ENCODE data around the gene USF1.

USF1 gene

DNA sequence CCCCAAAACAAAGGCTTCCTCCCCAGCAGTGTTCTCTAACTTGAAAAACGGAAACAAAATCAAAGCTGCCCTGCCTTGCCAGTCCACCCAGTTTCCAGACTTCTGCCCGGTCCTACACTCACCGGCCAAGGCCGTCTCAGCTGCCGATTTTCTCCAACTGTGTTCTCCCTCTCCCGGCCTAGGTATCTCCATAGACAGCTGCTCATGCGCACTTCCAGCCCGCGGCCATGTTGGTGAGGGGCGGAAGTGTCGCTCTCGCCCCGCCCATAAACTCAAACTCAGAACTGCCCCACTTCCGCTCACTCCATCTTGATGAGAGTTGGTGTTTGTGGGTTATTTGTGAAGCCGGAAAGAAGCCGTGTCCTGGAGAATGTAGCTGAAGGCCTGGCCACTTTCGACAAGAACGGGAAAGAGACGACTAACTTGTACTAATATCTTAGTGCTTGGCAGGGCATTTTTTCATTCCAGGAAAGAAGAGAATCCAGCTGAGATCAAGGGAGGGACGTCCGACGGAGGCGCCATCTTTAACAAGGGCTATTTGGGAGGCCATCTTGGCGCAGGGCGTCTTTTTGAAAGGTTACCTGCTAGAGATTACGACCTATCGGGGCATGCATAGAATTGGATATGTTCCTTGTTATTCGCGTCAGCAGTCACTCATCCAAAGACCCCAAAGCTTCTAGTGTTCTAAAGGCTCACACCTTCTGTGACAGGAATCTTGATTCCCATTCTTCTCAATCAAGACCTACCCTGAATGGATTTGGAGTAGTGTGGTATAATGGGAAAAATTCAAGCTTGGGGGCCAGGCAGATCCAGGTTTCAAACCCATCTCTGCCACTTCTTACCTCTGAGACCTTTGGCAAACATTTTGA, at the start of gene USF1:
TSS of gene USF1 (minus strand) at position 242 of the 869 bp plus-strand sequence. CDS start 2,702 bp downstream, outside the sequence.
- DNase-seq (ENCODE audit: low spot score): peak; percentile 96
- Histone ChIP-seq H3K4me3 (peak within 1 kb of the TSS; percentile 78), H3K27ac (peak within 1 kb of the TSS; percentile 89)
- TF ChIP-seq, protein P1, sequence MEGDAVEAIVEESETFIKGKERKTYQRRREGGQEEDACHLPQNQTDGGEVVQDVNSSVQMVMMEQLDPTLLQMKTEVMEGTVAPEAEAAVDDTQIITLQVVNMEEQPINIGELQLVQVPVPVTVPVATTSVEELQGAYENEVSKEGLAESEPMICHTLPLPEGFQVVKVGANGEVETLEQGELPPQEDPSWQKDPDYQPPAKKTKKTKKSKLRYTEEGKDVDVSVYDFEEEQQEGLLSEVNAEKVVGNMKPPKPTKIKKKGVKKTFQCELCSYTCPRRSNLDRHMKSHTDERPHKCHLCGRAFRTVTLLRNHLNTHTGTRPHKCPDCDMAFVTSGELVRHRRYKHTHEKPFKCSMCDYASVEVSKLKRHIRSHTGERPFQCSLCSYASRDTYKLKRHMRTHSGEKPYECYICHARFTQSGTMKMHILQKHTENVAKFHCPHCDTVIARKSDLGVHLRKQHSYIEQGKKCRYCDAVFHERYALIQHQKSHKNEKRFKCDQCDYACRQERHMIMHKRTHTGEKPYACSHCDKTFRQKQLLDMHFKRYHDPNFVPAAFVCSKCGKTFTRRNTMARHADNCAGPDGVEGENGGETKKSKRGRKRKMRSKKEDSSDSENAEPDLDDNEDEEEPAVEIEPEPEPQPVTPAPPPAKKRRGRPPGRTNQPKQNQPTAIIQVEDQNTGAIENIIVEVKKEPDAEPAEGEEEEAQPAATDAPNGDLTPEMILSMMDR (IDR thresholded peaks at IDR 0.05): no peak

DNA sequence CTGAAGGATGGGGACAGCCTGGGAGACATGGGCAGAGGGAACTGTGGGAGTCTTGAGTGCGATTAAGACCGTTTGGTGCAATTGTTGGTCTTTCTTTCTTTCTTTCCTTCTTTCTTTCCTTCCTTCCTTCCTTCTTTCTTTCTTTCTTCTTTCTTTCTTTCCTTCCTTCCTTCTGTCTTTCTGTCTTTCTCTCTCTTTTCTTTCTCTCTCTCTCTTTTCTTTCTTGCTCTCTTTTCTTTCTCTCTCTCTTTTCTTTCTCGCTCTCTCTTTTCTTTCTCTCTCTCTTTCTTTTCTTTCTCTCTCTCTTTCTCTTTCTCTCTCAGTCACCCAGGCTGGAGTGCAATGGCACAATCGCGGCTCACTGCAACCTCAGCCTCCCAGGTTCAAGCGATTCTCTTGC, 49.5 kb upstream of the USF1 start:
- Histone ChIP-seq H3K4me3 (no peak overlapping the region), H3K27ac (no peak overlapping the region)
- TF ChIP-seq, protein P1 (IDR thresholded peaks at IDR 0.05): no peak
- no peak for DNase-seq (ENCODE audit: low spot score)

DNA sequence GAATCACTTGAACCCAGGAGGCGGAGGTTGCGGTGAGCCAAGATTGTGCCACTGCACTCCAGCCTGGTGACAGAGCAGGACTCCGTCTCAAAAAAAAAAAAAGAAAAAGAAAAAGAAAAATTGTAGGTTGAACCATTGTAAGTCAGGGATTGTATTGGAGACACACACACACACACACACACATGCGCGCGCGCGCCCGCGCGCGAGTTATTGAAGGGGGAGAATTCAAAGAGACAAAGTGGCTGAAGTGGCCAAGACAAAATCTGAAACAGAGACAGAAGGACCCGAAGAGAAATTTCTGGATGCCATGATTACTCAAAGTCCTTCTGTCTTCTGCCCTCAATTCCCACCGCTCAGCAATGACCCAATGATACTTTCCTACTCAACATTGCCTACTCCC, 48.7 kb upstream of the USF1 start:
- no peak overlapping the region for H3K27ac ChIP-seq
- H3K4me3 ChIP-seq: no peak overlapping the region
- TF ChIP-seq, protein P1 (IDR thresholded peaks at IDR 0.05): no peak
- no peak for DNase-seq (ENCODE audit: low spot score)

- Histone ChIP-seq H3K4me3 (no peak overlapping the region), H3K27ac (no peak overlapping the region)
- TF ChIP-seq, protein P1 (IDR thresholded peaks at IDR 0.05): no peak
- no peak for DNase-seq (ENCODE audit: low spot score)
Measured at GRCh38 chr1:161092621-161093028, 46.8 kb upstream of the USF1 start.

GRCh38 chr1:161091796-161092507, 46.2 kb upstream of the USF1 start:
- no peak overlapping the region for H3K4me3 ChIP-seq
- no peak for DNase-seq (ENCODE audit: low spot score)
- H3K27ac ChIP-seq: no peak overlapping the region
- TF ChIP-seq, protein P1 (IDR thresholded peaks at IDR 0.05): no peak

GRCh38 chr1:161091093-161091492, 45.3 kb upstream of the USF1 start:
- Histone ChIP-seq H3K27ac (no peak overlapping the region), H3K4me3 (no peak overlapping the region)
- DNase-seq (ENCODE audit: low spot score): no peak
- TF ChIP-seq, protein P1 (IDR thresholded peaks at IDR 0.05): no peak

All from coronary artery (tissue), 2 donors.